Activated CD8-positive, alpha-beta memory T cell treated with anti-CD3 and anti-CD28 coated beads for 48 hours (primary cell): ENCODE data around the gene CBX6.

Experiments used
- DNase-seq, 3 experiments: peaks; one replicate each; pipeline ENCODE4 v3.0.0-alpha.2; 2020; ENCODE audit warnings: low read depth in 2 of 3, low spot score in 2 of 3

Gene CBX6

GRCh38 chr22:38873469-38874411, 1.7 kb upstream of the CBX6 start:
- DNase-seq = peak in 1 of 3 experiments; percentile 40

GRCh38 chr22:38872831-38873248, 824 bp upstream of the CBX6 start:
- no peak for DNase-seq

- no peak for DNase-seq
Measured at GRCh38 chr22:38871360-38872171, 450 bp downstream of the CBX6 start.

- DNase-seq = no peak
Measured at GRCh38 chr22:38870791-38871359, 1.1 kb downstream of the CBX6 start.

GRCh38 chr22:38870312-38870741, 1.7 kb downstream of the CBX6 start:
- peak; percentile 66 to 78 (median 70) for DNase-seq

GRCh38 chr22:38869663-38870062, 2.4 kb downstream of the CBX6 start:
- DNase-seq = no peak

GRCh38 chr22:38868886-38869381, 3.1 kb downstream of the CBX6 start:
- DNase-seq = peak; percentile 55 to 88 (median 86)

GRCh38 chr22:38868286-38868721, 3.7 kb downstream of the CBX6 start:
- DNase-seq = no peak

- no peak for DNase-seq
Measured at GRCh38 chr22:38867471-38868285, 4.3 kb downstream of the CBX6 start.

GRCh38 chr22:38867124-38867455, 4.9 kb downstream of the CBX6 start:
- no peak for DNase-seq

- no peak for DNase-seq
Measured at GRCh38 chr22:38866399-38867123, 5.5 kb downstream of the CBX6 start.

- no peak for DNase-seq
Measured at GRCh38 chr22:38866024-38866398, 6.0 kb downstream of the CBX6 start.

GRCh38 chr22:38865201-38866023, 6.6 kb downstream of the CBX6 start:
- no peak for DNase-seq

GRCh38 chr22:38864361-38865191, 7.4 kb downstream of the CBX6 start:
- DNase-seq = no peak

GRCh38 chr22:38863531-38864131, 8.4 kb downstream of the CBX6 start:
- DNase-seq = no peak

- no peak for DNase-seq
Measured at GRCh38 chr22:38862375-38863329, 9.4 kb downstream of the CBX6 start.

- DNase-seq = no peak
Measured at GRCh38 chr22:38861927-38862326, 10.1 kb downstream of the CBX6 start.
